Stimulated activated CD8-positive, alpha-beta memory T cell treated with anti-CD3 and anti-CD28 coated beads, Interleukin-4, amount 100 ng/mL, for 24 hours (primary cell): Measurements from ENCODE around the gene FANCG.

ENCODE experiments used
- DNase-seq: peaks from one replicate; pipeline ENCODE4 v3.0.0-alpha.2; 2020; ENCODE audit warnings: low read depth

FANCG gene

GRCh38 chr9:35060548-35061207, 19.1 kb downstream of the FANCG start:
- no peak for DNase-seq

- no peak for DNase-seq
These were observed 20.3 kb downstream of the FANCG start for GRCh38 chr9:35059438-35059837.

GRCh38 chr9:35057271-35057620, 22.5 kb downstream of the FANCG start:
- no peak for DNase-seq

- no peak for DNase-seq
These were observed 23.0 kb downstream of the FANCG start for GRCh38 chr9:35056571-35057270.

- no peak for DNase-seq
These were observed 24.7 kb downstream of the FANCG start for GRCh38 chr9:35054871-35055644.

GRCh38 chr9:35054185-35054835, 25.4 kb downstream of the FANCG start:
- DNase-seq = no peak

GRCh38 chr9:35051069-35051967, 28.4 kb downstream of the FANCG start:
- peak; percentile 35 for DNase-seq

GRCh38 chr9:35048511-35048910, 31.2 kb downstream of the FANCG start:
- no peak for DNase-seq

GRCh38 chr9:35044071-35044470, 35.7 kb downstream of the FANCG start:
- no peak for DNase-seq

- DNase-seq = no peak
These were observed 36.7 kb downstream of the FANCG start for GRCh38 chr9:35042891-35043545.

GRCh38 chr9:35042081-35042604, 37.6 kb downstream of the FANCG start:
- DNase-seq = no peak

GRCh38 chr9:35035851-35036701, 43.7 kb downstream of the FANCG start:
- DNase-seq = peak; percentile 2

- no peak for DNase-seq
These were observed 46.6 kb downstream of the FANCG start for GRCh38 chr9:35033101-35033500.

- DNase-seq = no peak
These were observed 49.9 kb downstream of the FANCG start for GRCh38 chr9:35029852-35030251.

- DNase-seq = no peak
These were observed 50.5 kb downstream of the FANCG start for GRCh38 chr9:35029241-35029640.

GRCh38 chr9:35028341-35028740, 51.4 kb downstream of the FANCG start:
- no peak for DNase-seq

- DNase-seq = no peak
These were observed 51.9 kb downstream of the FANCG start for GRCh38 chr9:35027860-35028259.

GRCh38 chr9:35027374-35027773, 52.4 kb downstream of the FANCG start:
- DNase-seq = no peak

- DNase-seq = no peak
These were observed 53.1 kb downstream of the FANCG start for GRCh38 chr9:35026671-35027070.
